ENCODE results near the gene ECEL1.

- TF ChIP-seq YY1 (IDR thresholded peaks at IDR 0.05; ENCODE audit: insufficient read depth, insufficient read length) (no peak), ZNF274 (IDR thresholded peaks at IDR 0.05; ENCODE audit: low read depth, low read length) (no peak)
Measured at GRCh38 chr2:232435375-232435648, 52.3 kb downstream of the ECEL1 start.

Measured in NT2/D1 (cell line).